Measurements from ENCODE around the gene FAM131B.

Gene FAM131B

GRCh38 chr7:143382791-143383641, 20.5 kb upstream of the FAM131B start:
- no peak for DNase-seq (ENCODE audit: low read depth in 2 of 2)

- no peak for DNase-seq (ENCODE audit: low read depth in 2 of 2)
Observed at GRCh38 chr7:143382126-143382790, 19.7 kb upstream of the FAM131B start.

GRCh38 chr7:143381427-143382125, 19.1 kb upstream of the FAM131B start:
- DNase-seq (ENCODE audit: low read depth in 2 of 2): no peak

- DNase-seq (ENCODE audit: low read depth in 2 of 2): peak; percentile 85 to 89
Observed at GRCh38 chr7:143380646-143381426, 18.3 kb upstream of the FAM131B start, which contains the start of gene ZYX. Gene ZYX, plus strand, starts transcription at chr7:143381345. Its CDS starts 227 bp downstream, at chr7:143381572.

- DNase-seq (ENCODE audit: low read depth in 2 of 2): peak; percentile 72 to 78
Observed at GRCh38 chr7:143380260-143380645, 17.7 kb upstream of the FAM131B start.

GRCh38 chr7:143379611-143380259, 17.2 kb upstream of the FAM131B start:
- no peak for DNase-seq (ENCODE audit: low read depth in 2 of 2)

- DNase-seq (ENCODE audit: low read depth in 2 of 2): no peak
Observed at GRCh38 chr7:143376396-143376795, 13.9 kb upstream of the FAM131B start.

GRCh38 chr7:143375298-143376034, 13.0 kb upstream of the FAM131B start:
- peak; percentile 41 to 47 for DNase-seq (ENCODE audit: low read depth in 2 of 2)

- DNase-seq (ENCODE audit: low read depth in 2 of 2): no peak
Observed at GRCh38 chr7:143374561-143374960, 12.0 kb upstream of the FAM131B start.

- DNase-seq (ENCODE audit: low read depth in 2 of 2): no peak
Observed at GRCh38 chr7:143373255-143373794, 10.8 kb upstream of the FAM131B start.

- peak in 1 of 2 donors; percentile 33 for DNase-seq (ENCODE audit: low read depth in 2 of 2)
Observed at GRCh38 chr7:143372070-143372469, 9.6 kb upstream of the FAM131B start.

GRCh38 chr7:143369678-143370651, 7.5 kb upstream of the FAM131B start:
- DNase-seq (ENCODE audit: low read depth in 2 of 2): no peak

GRCh38 chr7:143368387-143368786, 5.9 kb upstream of the FAM131B start:
- DNase-seq (ENCODE audit: low read depth in 2 of 2): no peak

GRCh38 chr7:143367972-143368371, 5.5 kb upstream of the FAM131B start:
- no peak for DNase-seq (ENCODE audit: low read depth in 2 of 2)

GRCh38 chr7:143363016-143363937, 764 bp upstream of the FAM131B start:
- no peak for DNase-seq (ENCODE audit: low read depth in 2 of 2)

- no peak for DNase-seq (ENCODE audit: low read depth in 2 of 2)
Observed at GRCh38 chr7:143361552-143362130, 872 bp downstream of the FAM131B start.

- DNase-seq (ENCODE audit: low read depth in 2 of 2): no peak
Observed at GRCh38 chr7:143360788-143361551, 1.5 kb downstream of the FAM131B start.

All from stimulated activated CD8-positive, alpha-beta memory T cell treated with anti-CD3 and anti-CD28 coated beads, Interleukin-7, amount 100 ng/mL, for 4 hours (primary cell).